NCI-H82 treated with DMSO at 0.1 percent for 48 hours (cell line): ENCODE results near the gene GTPBP1.

Experiments used
- DNase-seq: peaks from one replicate; lab custom pipeline; 2025; ENCODE audit not compliant: unreplicated experiment; lab: John Stamatoyannopoulos, UW

GTPBP1 gene

GRCh38 chr22:38782402-38783094, 76.8 kb downstream of the GTPBP1 start:
- no peak for DNase-seq
